Keratinocyte (primary cell): ENCODE data around the gene ZNF280A. TPM values are rescaled to one million over a fixed set of nuclear protein-coding genes. Genes with fewer than 3 reads are reported as not detected.

Source experiments
- DNase-seq: peaks from one replicate; pipeline ENCODE4 v3.0.0-alpha.2; 2011; ENCODE audit warnings: low read depth, missing footprints, low spot score
- FAIRE-seq: peaks from 2 replicates; lab custom pipeline; 2011; peaks lifted over from hg19 to GRCh38; lab: Jason Lieb, UNC
- H2AFZ ChIP-seq: 2 replicates; pipeline ENCODE4 v1.6.0; 2012; ENCODE audit warnings: low read length, control low read depth, inconsistent platforms; ENCODE audit not compliant: control insufficient read depth
- H3K27ac ChIP-seq: 2 replicates; pipeline ENCODE4 v1.5.1; 2011; ENCODE audit warnings: low read length; ENCODE audit not compliant: control insufficient read depth, insufficient read depth
- H3K27me3 ChIP-seq: 3 replicates; pipeline ENCODE4 v1.6.0; 2011; ENCODE audit warnings: low read length; ENCODE audit not compliant: control insufficient read depth, insufficient read depth; ENCODE audit errors: extremely low read depth
- H3K36me3 ChIP-seq, 2 experiments: 2 replicates in 1 of 2; 3 replicates in 1 of 2; pipeline ENCODE4 v1.5.1; 2011; ENCODE audit warnings: low read length in 2 of 2, mild to moderate bottlenecking in 1 of 2; ENCODE audit not compliant: control insufficient read depth in 2 of 2, insufficient read depth in 2 of 2; ENCODE audit errors: extremely low read depth in 1 of 2
- H3K4me1 ChIP-seq: 3 replicates; pipeline ENCODE4 v1.5.1; 2011; ENCODE audit warnings: low read length; ENCODE audit not compliant: control insufficient read depth, insufficient read depth; ENCODE audit errors: extremely low read depth
- H3K4me2 ChIP-seq: 3 replicates; pipeline ENCODE4 v1.6.0; 2011; ENCODE audit warnings: low read depth, low read length; ENCODE audit not compliant: control insufficient read depth, insufficient read depth; ENCODE audit errors: extremely low read depth
- H3K4me3 ChIP-seq, 3 experiments: fragments of 200-600 bp in 1 of 3; sonication (generic) in 1 of 3; 2 replicates in 2 of 3; 3 replicates in 1 of 3; pipeline ENCODE4 v1.5.1; 2011 to 2016; ENCODE audit warnings: low read length in 3 of 3, mild to moderate bottlenecking in 3 of 3, control low read depth in 2 of 3, inconsistent platforms in 1 of 3, low read depth in 1 of 3, mixed read lengths in 1 of 3, mixed run types in 1 of 3, moderate library complexity in 1 of 3; ENCODE audit not compliant: control insufficient read depth in 2 of 3, insufficient read depth in 2 of 3; ENCODE audit errors: extremely low read depth in 1 of 3
- H3K79me2 ChIP-seq: 2 replicates; pipeline ENCODE4 v1.6.0; 2012; ENCODE audit warnings: low read length; ENCODE audit not compliant: control insufficient read depth, insufficient read depth
- H3K9ac ChIP-seq: 3 replicates; pipeline ENCODE4 v1.6.0; 2011; ENCODE audit warnings: low read length; ENCODE audit not compliant: control insufficient read depth, insufficient read depth; ENCODE audit errors: extremely low read depth
- H3K9me1 ChIP-seq: 3 replicates; pipeline ENCODE4 v1.6.0; 2011; ENCODE audit warnings: low read length; ENCODE audit not compliant: control insufficient read depth, insufficient read depth; ENCODE audit errors: extremely low read depth
- H3K9me3 ChIP-seq: 2 replicates; pipeline ENCODE4 v1.5.1; 2012; ENCODE audit warnings: low read depth, low read length; ENCODE audit not compliant: control insufficient read depth
- H4K20me1 ChIP-seq: 3 replicates; pipeline ENCODE4 v1.6.0; 2011; ENCODE audit warnings: low read length; ENCODE audit not compliant: control insufficient read depth, insufficient read depth; ENCODE audit errors: extremely low read depth
- EZH2 ChIP-seq: IDR thresholded peaks from one replicate; pipeline ENCODE4 v1.6.1; 2012; ENCODE audit warnings: inconsistent platforms, mild to moderate bottlenecking, low read length, moderate library complexity
- dilution Hi-C: fragments of 300-500 bp; cut with MboI; formaldehyde crosslinking; loops from one replicate; pipeline ENCODE4 v1.7.0; 2020; ENCODE audit warnings: low sequenced_read_pairs; ENCODE audit not compliant: extremely low pct_ligation_motif_present
- polyA plus RNA-seq, 5 experiments: library from polyadenylated mRNA; depleted of rRNA in 3 of 5; stranded (reverse) in 3 of 5; stranded (forward) in 1 of 5; unstranded in 1 of 5; fragments of >200 nt; gene quantifications; 1 replicate in 1 of 5; 2 replicates in 3 of 5; 3 replicates in 1 of 5; pipeline versions ENCODE4 v1.2.1 to v1.2.3, GENCODE V29; 2011 to 2012; ENCODE audit warnings: missing spikeins in 2 of 5, low read depth in 1 of 5, low replicate concordance in 1 of 5
- TF ChIP-seq, protein P1 (sequence below), 3 experiments: IDR thresholded peaks in 1 of 3; conservative IDR thresholded peaks in 1 of 3; optimal IDR thresholded peaks in 1 of 3; 2 replicates in 2 of 3; 3 replicates in 1 of 3; pipeline versions ENCODE3 to v1.5.1; 2011; ENCODE audit warnings: low read length in 3 of 3, mild to moderate bottlenecking in 3 of 3, moderate library complexity in 2 of 3, control low read depth in 1 of 3, inconsistent platforms in 1 of 3; ENCODE audit not compliant: insufficient read depth in 2 of 3; ENCODE audit errors: extremely low read depth in 1 of 3

ZNF280A gene
- polyA plus RNA-seq, 1 donor (not counting 4 experiments of a cell fraction or from before 2014, with no cell fraction given), result not detected

DNA sequence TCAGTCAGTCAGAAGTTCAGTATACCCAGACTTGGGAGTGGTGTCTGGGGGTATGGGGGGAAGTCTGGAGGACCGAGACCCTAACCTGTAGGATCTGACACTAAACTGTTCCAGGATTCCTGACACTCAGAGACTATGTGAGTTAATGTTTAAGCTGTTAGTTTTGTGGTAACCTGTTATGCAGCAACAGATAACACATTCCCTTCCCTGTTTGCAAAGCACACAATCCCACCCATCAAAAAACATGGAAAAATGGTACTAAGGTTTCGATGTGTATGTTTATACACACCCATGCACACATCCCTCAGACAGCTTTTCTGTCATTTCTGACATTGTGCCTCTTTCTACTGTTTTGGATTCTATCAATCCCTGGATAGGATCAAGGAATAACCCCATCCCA lies 39.1 kb downstream of the ZNF280A start:
- TF ChIP-seq, protein P1, sequence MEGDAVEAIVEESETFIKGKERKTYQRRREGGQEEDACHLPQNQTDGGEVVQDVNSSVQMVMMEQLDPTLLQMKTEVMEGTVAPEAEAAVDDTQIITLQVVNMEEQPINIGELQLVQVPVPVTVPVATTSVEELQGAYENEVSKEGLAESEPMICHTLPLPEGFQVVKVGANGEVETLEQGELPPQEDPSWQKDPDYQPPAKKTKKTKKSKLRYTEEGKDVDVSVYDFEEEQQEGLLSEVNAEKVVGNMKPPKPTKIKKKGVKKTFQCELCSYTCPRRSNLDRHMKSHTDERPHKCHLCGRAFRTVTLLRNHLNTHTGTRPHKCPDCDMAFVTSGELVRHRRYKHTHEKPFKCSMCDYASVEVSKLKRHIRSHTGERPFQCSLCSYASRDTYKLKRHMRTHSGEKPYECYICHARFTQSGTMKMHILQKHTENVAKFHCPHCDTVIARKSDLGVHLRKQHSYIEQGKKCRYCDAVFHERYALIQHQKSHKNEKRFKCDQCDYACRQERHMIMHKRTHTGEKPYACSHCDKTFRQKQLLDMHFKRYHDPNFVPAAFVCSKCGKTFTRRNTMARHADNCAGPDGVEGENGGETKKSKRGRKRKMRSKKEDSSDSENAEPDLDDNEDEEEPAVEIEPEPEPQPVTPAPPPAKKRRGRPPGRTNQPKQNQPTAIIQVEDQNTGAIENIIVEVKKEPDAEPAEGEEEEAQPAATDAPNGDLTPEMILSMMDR (optimal IDR thresholded peaks at IDR 0.05 in 1 of 3, IDR thresholded peaks at IDR 0.05 in 1 of 3, conservative IDR thresholded peaks at IDR 0.05 in 1 of 3; ENCODE audit: extremely low read depth in 1 of 3, insufficient read depth in 2 of 3, low read length in 3 of 3), result no peak
- TF ChIP-seq EZH2, result no peak
- dilution Hi-C loops, result no loop called here
- H3K27me3 ChIP-seq, result no peaks in the 10 kb centered on the region

DNA sequence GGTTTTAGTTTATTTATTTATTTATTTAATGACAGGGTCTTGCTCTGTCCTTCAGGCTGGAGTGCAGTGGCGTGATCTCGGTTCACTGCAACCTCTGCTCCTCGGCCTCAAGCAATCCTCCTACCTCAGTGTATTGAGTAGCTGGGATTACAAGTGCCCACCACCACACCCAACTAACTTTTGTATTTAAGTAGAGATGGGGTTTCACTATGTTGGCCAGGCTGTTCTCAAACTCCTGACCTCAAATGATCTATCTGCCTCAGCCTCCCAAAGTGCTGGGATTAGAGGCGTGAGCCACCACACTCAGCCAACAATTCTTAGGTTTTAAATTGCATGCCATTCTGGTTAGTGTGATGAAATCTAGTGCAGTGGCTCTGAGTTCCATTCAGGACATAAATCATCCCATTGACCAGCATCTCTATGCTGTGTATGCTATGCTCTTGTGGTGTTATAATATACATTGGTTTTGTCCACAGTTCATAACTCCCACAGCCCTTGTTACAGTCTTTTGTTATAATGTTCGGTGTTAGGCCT lies 40.0 kb downstream of the ZNF280A start:
- Histone ChIP-seq H4K20me1 (no peaks in the 10 kb centered on the region), H3K27me3 (no peaks in the 10 kb centered on the region), H2AFZ (no peak overlapping the region), H3K4me1 (no peaks in the 10 kb centered on the region), H3K4me2 (no peak overlapping the region), H3K9me3 (no peaks in the 10 kb centered on the region), H3K36me3 (no peaks in the 10 kb centered on the region), H3K9me1 (no peaks in the 10 kb centered on the region), H3K4me3 (no peak overlapping the region), H3K79me2 (no peaks in the 10 kb centered on the region), H3K27ac (no peak overlapping the region), H3K9ac (no peak overlapping the region)
- DNase-seq, result no peak
- dilution Hi-C loops, result no loop called here
- FAIRE-seq, result no peak
- TF ChIP-seq, protein P1 (optimal IDR thresholded peaks at IDR 0.05 in 1 of 3, IDR thresholded peaks at IDR 0.05 in 1 of 3, conservative IDR thresholded peaks at IDR 0.05 in 1 of 3; ENCODE audit: extremely low read depth in 1 of 3, insufficient read depth in 2 of 3, low read length in 3 of 3), result no peak

More for the DNA sequence above, 39.1 kb downstream of the ZNF280A start:
- no peaks in the 10 kb centered on the region for H4K20me1 ChIP-seq
- H3K4me2 ChIP-seq, result no peak overlapping the region
- H3K4me1 ChIP-seq, result no peaks in the 10 kb centered on the region
- H3K79me2 ChIP-seq, result no peaks in the 10 kb centered on the region
- no peak overlapping the region for H3K27ac ChIP-seq
- H2AFZ ChIP-seq, result no peak overlapping the region
- no peak for FAIRE-seq
- no peak overlapping the region for H3K9ac ChIP-seq
- H3K9me1 ChIP-seq, result no peaks in the 10 kb centered on the region
- H3K9me3 ChIP-seq, result no peaks in the 10 kb centered on the region
- DNase-seq, result no peak
- no peak overlapping the region for H3K4me3 ChIP-seq
- H3K36me3 ChIP-seq, result no peaks in the 10 kb centered on the region
